ENCODE measurements around the gene TTC38. TPM values are rescaled to one million over a fixed set of nuclear protein-coding genes. Genes with fewer than 3 reads are reported as not detected.
A peak's percentile ranks its signal among the peaks of the same experiment; 100 is the strongest.

Gene TTC38
- 16.1 TPM for total RNA-seq

- peak; percentile 32 for DNase-seq
Observed at GRCh38 chr22:46267431-46268279, at the start of gene TTC38. Gene TTC38, plus strand, starts transcription at chr22:46268008. Its CDS starts 32 bp downstream, at chr22:46268040.

GRCh38 chr22:46219636-46220035 lies 48.2 kb upstream of the TTC38 start:
- DNase-seq: no peak

GRCh38 chr22:46220921-46221320 lies 46.9 kb upstream of the TTC38 start:
- no peak for DNase-seq

- no peak for DNase-seq
Observed at GRCh38 chr22:46224044-46224897, 43.5 kb upstream of the TTC38 start.

GRCh38 chr22:46224898-46225290 lies 42.9 kb upstream of the TTC38 start:
- no peak for DNase-seq

GRCh38 chr22:46225631-46226030 lies 42.2 kb upstream of the TTC38 start:
- DNase-seq: no peak

GRCh38 chr22:46226577-46226976 lies 41.2 kb upstream of the TTC38 start:
- DNase-seq: no peak

- no peak for DNase-seq
Observed at GRCh38 chr22:46229701-46230100, 38.1 kb upstream of the TTC38 start.

- DNase-seq: no peak
Observed at GRCh38 chr22:46230262-46230901, 37.4 kb upstream of the TTC38 start.

- DNase-seq: no peak
Observed at GRCh38 chr22:46233231-46233630, 34.6 kb upstream of the TTC38 start.

- no peak for DNase-seq
Observed at GRCh38 chr22:46234969-46235368, 32.8 kb upstream of the TTC38 start.

GRCh38 chr22:46237453-46238124 lies 30.2 kb upstream of the TTC38 start:
- DNase-seq: no peak

- DNase-seq: no peak
Observed at GRCh38 chr22:46238541-46238940, 29.3 kb upstream of the TTC38 start.

GRCh38 chr22:46239261-46240048 lies 28.4 kb upstream of the TTC38 start:
- DNase-seq: no peak

GRCh38 chr22:46240073-46240472 lies 27.7 kb upstream of the TTC38 start:
- DNase-seq: no peak

- DNase-seq: no peak
Observed at GRCh38 chr22:46240506-46240905, 27.3 kb upstream of the TTC38 start.

GRCh38 chr22:46240907-46241306 lies 26.9 kb upstream of the TTC38 start:
- DNase-seq: no peak

- no peak for DNase-seq
Observed at GRCh38 chr22:46241396-46242007, 26.3 kb upstream of the TTC38 start.

GRCh38 chr22:46242076-46242475 lies 25.7 kb upstream of the TTC38 start:
- DNase-seq: no peak

- no peak for DNase-seq
Observed at GRCh38 chr22:46244771-46245170, 23.0 kb upstream of the TTC38 start.

GRCh38 chr22:46245511-46245910 lies 22.3 kb upstream of the TTC38 start:
- DNase-seq: no peak
